GM23338 (cell line): Measurements from ENCODE around the gene VAT1. TPM values are rescaled to one million over a fixed set of nuclear protein-coding genes. Genes with fewer than 3 reads are reported as not detected.
A peak's percentile ranks its signal among the peaks of the same experiment; 100 is the strongest.

Experiments used
- ATAC-seq: fragments of 200-7000 bp; cut with Tn5 transposase; 3 replicates; pipeline ENCODE4 v1.9.1; 2020
- DNase-seq: peaks from one replicate; pipeline ENCODE4 v3.0.0-alpha.2; 2015; ENCODE audit warnings: low spot score
- H2AFZ ChIP-seq: fragments of 200-600 bp; sonication (generic); 2 replicates; pipeline ENCODE4 v1.8.0; 2016; ENCODE audit warnings: antibody characterized with exemption, mild to moderate bottlenecking, moderate library complexity
- H3F3A ChIP-seq: fragments of 200-600 bp; sonication (generic); replicated peaks from 2 replicates; pipeline ENCODE4 v1.8.0; 2017; ENCODE audit warnings: antibody characterized with exemption, mixed run types, low read depth
- H3K27ac ChIP-seq: fragments of 200-600 bp; sonication (generic); 2 replicates; pipeline ENCODE4 v1.6.1; 2016; ENCODE audit warnings: low read depth
- H3K27me3 ChIP-seq: fragments of 200-600 bp; sonication (generic); 2 replicates; pipeline ENCODE4 v1.8.0; 2016; ENCODE audit warnings: mild to moderate bottlenecking, mixed run types, moderate library complexity; ENCODE audit not compliant: insufficient read depth
- H3K36me3 ChIP-seq: fragments of 200-600 bp; sonication (generic); 2 replicates; pipeline ENCODE4 v1.8.0; 2016; ENCODE audit warnings: mild to moderate bottlenecking; ENCODE audit not compliant: insufficient read depth
- H3K4me1 ChIP-seq: fragments of 200-600 bp; sonication (generic); 2 replicates; pipeline ENCODE4 v1.8.0; 2016; ENCODE audit warnings: mild to moderate bottlenecking, moderate library complexity; ENCODE audit not compliant: insufficient read depth
- H3K4me2 ChIP-seq: fragments of 200-600 bp; sonication (generic); 2 replicates; pipeline ENCODE4 v1.7.1; 2017; ENCODE audit warnings: mixed run types
- H3K4me3 ChIP-seq: fragments of 200-600 bp; sonication (generic); 2 replicates; pipeline ENCODE4 v1.6.1; 2016; ENCODE audit warnings: mixed run types
- H3K79me2 ChIP-seq: fragments of 200-600 bp; sonication (generic); replicated peaks from 2 replicates; pipeline ENCODE4 v1.8.0; 2017; ENCODE audit warnings: mild to moderate bottlenecking; ENCODE audit not compliant: insufficient read depth
- H3K9me2 ChIP-seq: fragments of 200-600 bp; sonication (generic); 2 replicates; pipeline ENCODE4 v1.8.0; 2017; ENCODE audit not compliant: insufficient read depth
- H4K20me1 ChIP-seq: fragments of 200-600 bp; sonication (generic); replicated peaks from 2 replicates; pipeline ENCODE4 v1.8.0; 2017; ENCODE audit warnings: mild to moderate bottlenecking; ENCODE audit not compliant: insufficient read depth
- H3K27ac Mint-ChIP-seq: 2 replicates; pipeline ENCODE4 v1.8.0; 2020; ENCODE audit warnings: inconsistent platforms, mild to moderate bottlenecking, moderate library complexity, mixed read lengths
- H3K27me3 Mint-ChIP-seq: 3 replicates; pipeline ENCODE4 v1.8.0; 2022; ENCODE audit warnings: low read depth, mild to moderate bottlenecking, moderate library complexity, mixed read lengths, inconsistent platforms; ENCODE audit not compliant: insufficient read depth, poor library complexity
- H3K36me3 Mint-ChIP-seq: 3 replicates; pipeline ENCODE4 v1.8.0; 2021; ENCODE audit warnings: low read depth, mild to moderate bottlenecking, inconsistent platforms, moderate library complexity, mixed read lengths
- H3K4me1 Mint-ChIP-seq: 3 replicates; pipeline ENCODE4 v1.8.0; 2020; ENCODE audit warnings: mild to moderate bottlenecking, inconsistent platforms, mixed read lengths
- H3K4me3 Mint-ChIP-seq: 3 replicates; pipeline ENCODE4 v1.8.0; 2021; ENCODE audit warnings: moderate library complexity, mild to moderate bottlenecking, inconsistent platforms, mixed read lengths
- H3K9me3 Mint-ChIP-seq: 3 replicates; pipeline ENCODE4 v1.8.0; 2020; ENCODE audit warnings: moderate library complexity, mild to moderate bottlenecking, inconsistent platforms, mixed read lengths
- CTCF ChIP-seq, 2 experiments: fragments of 200-600 bp in 1 of 2; sonication (generic) in 1 of 2; conservative IDR thresholded peaks; 2 replicates each; pipeline versions ENCODE4 v1.5.1 to v1.6.1; 2016 to 2017; ENCODE audit warnings: antibody characterized with exemption in 2 of 2, low read depth in 2 of 2, mild to moderate bottlenecking in 2 of 2, moderate library complexity in 1 of 2
- ETS1 ChIP-seq: IDR thresholded peaks from 2 replicates; pipeline ENCODE4 v1.6.1; 2016; ENCODE audit warnings: antibody characterized with exemption
- ZNF462 ChIP-seq: fragments of 250-450 bp; sonication (Bioruptor Pico); IDR thresholded peaks from 2 replicates; pipeline ENCODE4 v1.5.0; 2020; ENCODE audit warnings: mild to moderate bottlenecking, moderate library complexity
- polyA plus RNA-seq: library from polyadenylated mRNA; unstranded; fragments of >200 nt; fragmentation: Nextera tagmentation; extraction: Ambion mirVana; gene quantifications from 2 replicates; pipeline ENCODE4 v1.2.1, GENCODE V29; 2016
- total RNA-seq: library from RNA; depleted of rRNA; stranded (reverse); fragments of >200 nt; shearing (Covaris generic); gene quantifications from 2 replicates; pipeline ENCODE4 v1.2.3, GENCODE V29; 2014

Gene VAT1
- total and polyA plus RNA-seq, 2 experiments from 2014 or later = 233 to 300 TPM

GRCh38 chr17:43042025-43042628, 19.9 kb upstream of the VAT1 start:
- ATAC-seq (peak; percentile 74), DNase-seq (peak; percentile 47)
- Mint-ChIP-seq H3K27ac (peak overlapping the region; percentile 93), H3K4me1 (peaks cover 51% of the 10 kb centered on the region), H3K36me3 (peaks cover 13% of the 10 kb centered on the region), H3K4me3 (peak overlapping the region; percentile 36), H3K27me3 (peaks cover 12% of the 10 kb centered on the region), H3K9me3 (no peaks in the 10 kb centered on the region)
- Histone ChIP-seq H3K4me2 (peak overlapping the region; percentile 45), H2AFZ (peak overlapping the region; percentile 19; the same call in 1 of the 2 replicates), H3F3A (peaks cover 13% of the 10 kb centered on the region; the same call in 1 of the 2 replicates), H3K4me3 (0 out of 2 replicates have a peak overlapping the region, but pooled peaks have one; percentile 23), H3K27ac (peak overlapping the region; percentile 92), H3K9me2 (no peaks in the 10 kb centered on the region), H3K4me1 (peaks cover 43% of the 10 kb centered on the region), H3K79me2 (no peaks in the 10 kb centered on the region), H4K20me1 (no peaks in the 10 kb centered on the region), H3K27me3 (no peaks in the 10 kb centered on the region), H3K36me3 (no peaks in the 10 kb centered on the region; the same call in 1 of the 2 replicates)
- TF ChIP-seq ZNF462 (CRISPR knock-in tag) = peak; percentile 59; the same call in 1 of the 2 replicates
- no peak for TF ChIP-seq ETS1
- TF ChIP-seq CTCF (conservative IDR thresholded peaks at IDR 0.05; ENCODE audit: low read depth in 2 of 2) = peak in 1 of 2 experiments; percentile 31; a peak in 2 of 4 replicates
